CD4-positive, alpha-beta T cell treated with Interleukin-1 beta for 1 hour (primary cell): ENCODE data around the gene ITGA5.

Experiments
- DNase-seq, 2 donors: peaks; one replicate each; pipeline ENCODE4 v3.0.0-alpha.2; 2020 to 2022

Gene ITGA5

GRCh38 chr12:54419088-54419887, at the start of gene ITGA5:
Gene ITGA5, minus strand, starts transcription at chr12:54419266. Its CDS starts 68 bp downstream, at chr12:54419198.
- peak; percentile 47 to 59 for DNase-seq

- DNase-seq, result no peak
These were observed 46.9 kb upstream of the ITGA5 start for GRCh38 chr12:54465857-54466523.

DNA sequence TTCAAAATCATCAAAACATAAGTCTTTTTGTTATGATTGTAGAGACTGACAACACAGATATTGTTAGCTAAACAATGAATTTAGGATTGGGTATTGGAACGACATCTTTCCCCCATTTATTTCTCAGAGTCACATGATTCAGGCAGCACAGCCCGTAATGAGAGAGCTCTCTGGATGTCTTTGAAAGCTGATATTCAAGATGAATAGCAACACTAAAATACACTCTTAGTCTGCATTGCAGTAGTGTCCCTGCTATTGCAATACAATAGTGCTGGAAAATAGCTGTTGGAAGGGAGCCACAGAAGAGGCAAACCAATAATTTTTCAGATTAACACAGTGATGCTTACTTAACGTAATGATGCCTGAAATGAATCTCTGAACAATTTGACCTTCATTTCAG, 44.4 kb upstream of the ITGA5 start:
- no peak for DNase-seq

DNA sequence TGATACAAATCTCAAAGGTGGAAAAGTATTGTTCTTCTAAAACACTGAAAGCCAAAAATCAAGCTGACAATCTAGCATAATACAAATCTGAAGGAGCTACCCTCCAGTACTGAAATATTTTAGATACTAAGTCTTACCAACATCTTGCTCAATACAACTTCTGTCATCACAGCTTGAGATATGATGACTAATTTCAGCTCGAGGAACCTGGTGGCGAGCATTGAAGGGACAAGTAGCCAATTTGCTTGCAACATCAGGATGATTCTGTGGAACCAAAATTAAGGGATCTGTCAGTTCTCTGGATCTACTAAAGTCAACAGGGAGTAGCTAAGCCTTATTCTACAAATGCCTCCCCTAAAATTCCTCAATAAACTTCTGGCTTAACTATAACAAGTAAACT, 44.0 kb upstream of the ITGA5 start:
- DNase-seq, result peak in 1 of 2 donors; percentile 33

GRCh38 chr12:54460317-54460923, 41.4 kb upstream of the ITGA5 start:
- DNase-seq, result no peak

DNA sequence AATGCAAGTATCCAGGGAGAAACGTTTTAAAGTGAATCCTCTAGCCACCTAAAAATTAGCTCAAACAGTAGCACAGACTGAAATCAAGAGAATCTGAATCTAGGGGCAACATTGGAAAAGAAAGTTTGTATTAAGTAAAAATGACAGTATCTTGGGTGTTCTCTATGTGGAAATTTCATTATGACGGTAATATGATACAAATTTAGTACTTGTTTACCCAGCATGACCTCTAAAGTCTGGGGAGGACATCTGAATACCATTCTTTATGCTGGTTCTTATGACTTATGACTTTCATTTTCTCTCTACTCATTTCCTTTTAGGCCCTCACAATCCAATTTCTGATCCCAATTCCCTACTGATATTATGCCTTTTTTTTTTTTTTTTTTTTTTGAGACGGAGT, 40.3 kb upstream of the ITGA5 start:
- no peak for DNase-seq

DNA sequence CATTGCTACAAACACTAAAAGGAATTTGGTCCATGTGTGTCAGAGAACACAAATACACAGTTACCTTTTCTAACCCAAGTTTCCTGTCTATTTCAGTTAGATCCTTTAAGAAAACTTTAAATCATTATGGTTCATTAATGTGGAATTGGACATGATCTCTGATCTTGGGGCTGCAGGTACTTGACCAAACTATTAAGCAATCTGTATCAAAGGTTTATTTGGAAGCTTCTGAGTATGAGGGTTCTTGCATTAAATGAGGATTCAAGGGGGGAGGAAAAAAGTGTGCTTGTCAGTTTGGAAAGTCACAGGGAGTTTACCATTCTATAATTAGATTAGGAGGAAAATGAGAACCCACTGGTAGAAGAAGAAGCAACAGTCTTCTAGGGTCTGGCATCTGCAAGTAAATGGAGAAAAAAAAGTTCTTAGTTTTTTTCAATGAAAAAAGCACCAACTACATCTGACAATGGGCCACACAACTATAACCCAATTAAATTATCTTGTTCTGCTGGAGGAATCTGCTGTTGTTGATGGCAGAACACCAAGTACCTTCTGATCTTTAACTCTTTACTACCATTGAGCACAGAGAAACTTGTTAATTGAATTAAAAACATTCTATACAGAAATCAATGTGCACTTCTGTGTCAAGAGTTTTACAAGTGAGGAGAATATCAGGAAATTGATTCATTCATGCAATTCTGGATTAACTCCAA, 36.8 kb upstream of the ITGA5 start:
- no peak for DNase-seq

DNA sequence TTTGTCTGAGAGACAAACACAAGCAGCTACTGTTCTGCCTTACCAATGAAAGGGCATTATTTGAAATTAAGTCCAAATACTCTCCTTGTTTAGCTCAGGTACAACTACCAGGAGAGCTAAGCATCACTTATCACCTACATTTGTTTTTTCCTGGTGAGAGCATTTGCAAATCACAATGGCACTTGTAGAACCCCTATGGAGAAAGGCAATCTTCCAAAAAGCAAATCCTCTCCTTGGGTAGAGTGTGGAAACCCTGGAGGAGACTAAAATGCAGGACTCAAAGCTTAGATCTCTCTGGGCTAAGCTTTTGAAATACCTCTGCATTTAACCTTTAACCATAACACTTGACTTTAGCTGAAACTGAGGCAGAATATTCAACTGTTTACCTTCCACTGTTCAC, 33.6 kb upstream of the ITGA5 start:
- no peak for DNase-seq

DNA sequence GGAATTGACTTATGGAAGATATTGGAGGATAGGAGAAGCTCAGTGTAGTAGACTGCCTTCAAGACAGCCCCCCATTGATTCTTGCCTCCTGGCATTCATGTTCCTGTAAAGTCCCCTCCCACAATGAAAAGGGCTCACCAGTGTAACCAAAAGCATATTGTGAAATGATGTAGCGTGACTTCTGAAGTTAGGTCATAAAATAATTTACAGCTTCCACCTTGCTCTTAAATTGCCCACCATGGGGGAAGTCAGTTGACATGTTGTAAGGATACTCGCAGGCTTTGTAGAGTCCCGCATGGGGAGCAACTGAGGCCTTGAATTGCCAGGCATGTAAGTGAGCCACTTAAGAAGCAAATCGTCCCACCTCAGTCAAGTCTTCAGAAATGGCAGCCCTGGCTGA, 29.3 kb upstream of the ITGA5 start:
- no peak for DNase-seq

DNA sequence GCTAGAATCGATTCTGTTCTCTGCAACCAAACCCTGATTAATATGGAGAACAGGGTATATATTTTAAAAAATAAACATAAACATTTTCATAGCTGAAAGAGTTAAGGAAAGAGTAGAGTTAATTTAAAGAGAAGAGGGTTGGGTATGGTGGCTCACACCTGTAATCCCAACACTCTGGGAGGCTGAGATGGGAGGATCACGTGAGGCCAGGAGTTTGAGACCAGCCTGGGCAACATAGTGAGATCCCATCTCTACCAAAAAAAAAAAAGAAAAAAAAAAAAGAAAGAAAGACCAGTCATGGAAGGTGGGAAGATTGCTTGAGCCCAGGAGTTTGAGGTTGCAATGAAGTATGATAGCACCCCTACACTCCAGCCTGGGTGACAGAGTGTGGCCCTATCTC, 28.9 kb upstream of the ITGA5 start:
- no peak for DNase-seq

DNA sequence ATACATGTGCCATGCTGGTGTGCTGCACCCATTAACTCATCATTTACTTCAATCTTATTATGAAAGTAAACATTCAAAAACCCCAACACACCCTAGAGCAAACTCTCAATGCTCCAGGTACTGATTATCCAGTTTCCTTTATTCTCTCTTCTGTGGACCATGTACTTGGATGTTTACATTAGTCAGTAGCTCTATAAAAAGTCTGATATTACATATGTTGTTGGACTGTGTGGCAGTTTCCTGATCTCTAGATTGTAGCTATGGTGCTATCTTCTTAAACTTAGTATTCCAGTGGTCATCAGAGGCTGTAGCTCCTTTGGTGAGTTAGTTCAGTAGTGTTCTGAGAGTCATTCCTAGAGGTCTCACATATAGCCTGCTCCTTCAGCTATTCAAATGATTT, 25.1 kb upstream of the ITGA5 start:
- no peak for DNase-seq

DNA sequence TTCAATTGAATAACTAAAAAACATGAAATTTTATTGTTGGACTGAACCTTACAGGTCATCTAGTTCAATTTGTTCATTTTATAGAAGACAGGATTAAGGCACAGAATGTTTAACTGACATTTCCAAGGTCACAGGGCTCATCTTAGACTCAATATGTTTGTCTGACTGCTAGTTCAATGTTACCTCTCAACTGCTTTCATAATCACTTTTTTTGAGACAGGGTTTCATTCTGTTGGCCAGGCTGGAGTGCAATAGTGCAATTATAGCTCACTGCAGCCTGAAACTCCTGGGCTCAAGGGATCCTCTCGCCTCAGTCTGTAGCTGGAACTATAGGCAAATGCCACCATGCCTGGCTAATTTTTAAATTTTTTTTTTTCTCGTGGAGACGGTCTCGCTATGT, 24.4 kb upstream of the ITGA5 start:
- DNase-seq, result no peak

DNA sequence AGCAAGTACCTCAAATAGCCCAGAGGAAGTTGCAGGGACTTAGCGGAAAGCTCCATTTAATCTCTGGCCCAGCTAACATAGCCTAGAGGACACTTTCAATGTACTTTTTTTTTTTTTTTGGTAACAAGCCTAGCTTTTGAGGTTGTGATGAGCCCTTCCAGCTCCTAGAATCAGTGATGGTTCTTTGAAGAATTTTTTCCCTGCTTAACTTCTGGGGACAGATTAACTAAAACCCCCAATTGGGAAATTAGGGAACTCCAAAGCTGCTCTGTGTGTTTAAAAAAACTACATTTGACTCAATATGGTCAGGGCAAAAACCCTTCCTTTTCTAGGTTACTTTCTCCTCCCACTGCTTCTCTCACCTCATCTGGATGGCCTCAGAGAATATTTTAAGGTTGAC, 23.9 kb upstream of the ITGA5 start:
- no peak for DNase-seq

- no peak for DNase-seq
These were observed 23.0 kb upstream of the ITGA5 start for GRCh38 chr12:54442099-54442498.

GRCh38 chr12:54439521-54440255, 20.6 kb upstream of the ITGA5 start:
- DNase-seq, result peak in 1 of 2 donors; percentile 56

GRCh38 chr12:54439096-54439495, 20.0 kb upstream of the ITGA5 start:
- no peak for DNase-seq

GRCh38 chr12:54438517-54438916, 19.5 kb upstream of the ITGA5 start:
- no peak for DNase-seq

DNA sequence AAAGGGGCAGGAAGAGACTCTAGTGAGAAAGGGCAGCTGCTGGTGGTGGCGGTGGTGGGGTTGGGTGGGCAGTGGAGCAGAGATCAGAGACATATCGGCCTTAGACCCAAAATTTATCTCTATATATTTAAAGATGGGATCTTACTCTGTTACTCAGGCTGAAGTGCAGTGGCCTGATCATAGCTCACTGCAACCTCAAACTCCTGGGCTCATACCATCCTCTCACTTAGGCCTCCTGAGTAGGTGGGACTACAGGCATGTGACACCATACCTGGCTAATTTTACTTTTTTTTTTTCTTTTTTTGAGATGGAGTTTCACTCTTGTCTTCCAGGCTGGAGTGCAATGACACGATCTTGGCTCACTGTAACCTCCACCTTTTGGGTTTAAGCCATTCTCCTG, 18.6 kb upstream of the ITGA5 start:
- no peak for DNase-seq

DNA sequence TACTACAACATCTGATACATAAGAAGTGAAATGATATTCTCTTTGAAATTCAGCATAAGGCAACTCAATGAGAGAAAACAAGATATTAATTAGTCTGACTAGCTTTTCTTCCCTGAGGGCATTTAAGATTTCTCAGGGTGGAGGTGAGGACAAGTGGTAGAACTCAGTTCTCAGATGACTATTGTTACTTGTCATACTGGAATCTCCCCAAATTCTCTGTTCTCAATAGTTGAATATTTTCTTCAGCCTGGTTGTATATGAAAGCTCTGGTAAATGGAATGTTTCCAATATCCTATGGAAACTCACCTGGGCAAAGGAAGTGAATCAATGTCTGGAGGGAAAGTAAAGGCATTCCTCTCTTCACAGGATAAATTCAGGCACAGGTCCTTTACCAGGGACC, 18.2 kb upstream of the ITGA5 start:
- DNase-seq, result no peak

DNA sequence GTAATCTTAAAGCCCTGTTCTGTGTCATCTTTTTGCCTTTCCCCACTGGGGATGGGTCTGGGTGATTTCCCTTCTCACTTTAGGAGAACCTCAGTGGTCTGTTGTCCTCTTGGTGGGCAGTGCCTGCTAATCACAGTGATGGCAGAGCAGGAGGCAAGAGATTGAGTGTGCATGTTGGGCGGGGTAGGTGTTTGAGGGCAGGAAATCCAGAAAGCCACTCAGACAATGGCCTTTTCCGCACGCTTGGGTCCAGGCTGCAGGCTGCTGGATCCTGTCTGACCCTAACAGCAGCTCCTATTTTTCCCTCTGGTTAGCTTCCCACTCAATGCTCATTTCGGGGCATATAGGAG, 13.7 kb upstream of the ITGA5 start:
- no peak for DNase-seq

DNA sequence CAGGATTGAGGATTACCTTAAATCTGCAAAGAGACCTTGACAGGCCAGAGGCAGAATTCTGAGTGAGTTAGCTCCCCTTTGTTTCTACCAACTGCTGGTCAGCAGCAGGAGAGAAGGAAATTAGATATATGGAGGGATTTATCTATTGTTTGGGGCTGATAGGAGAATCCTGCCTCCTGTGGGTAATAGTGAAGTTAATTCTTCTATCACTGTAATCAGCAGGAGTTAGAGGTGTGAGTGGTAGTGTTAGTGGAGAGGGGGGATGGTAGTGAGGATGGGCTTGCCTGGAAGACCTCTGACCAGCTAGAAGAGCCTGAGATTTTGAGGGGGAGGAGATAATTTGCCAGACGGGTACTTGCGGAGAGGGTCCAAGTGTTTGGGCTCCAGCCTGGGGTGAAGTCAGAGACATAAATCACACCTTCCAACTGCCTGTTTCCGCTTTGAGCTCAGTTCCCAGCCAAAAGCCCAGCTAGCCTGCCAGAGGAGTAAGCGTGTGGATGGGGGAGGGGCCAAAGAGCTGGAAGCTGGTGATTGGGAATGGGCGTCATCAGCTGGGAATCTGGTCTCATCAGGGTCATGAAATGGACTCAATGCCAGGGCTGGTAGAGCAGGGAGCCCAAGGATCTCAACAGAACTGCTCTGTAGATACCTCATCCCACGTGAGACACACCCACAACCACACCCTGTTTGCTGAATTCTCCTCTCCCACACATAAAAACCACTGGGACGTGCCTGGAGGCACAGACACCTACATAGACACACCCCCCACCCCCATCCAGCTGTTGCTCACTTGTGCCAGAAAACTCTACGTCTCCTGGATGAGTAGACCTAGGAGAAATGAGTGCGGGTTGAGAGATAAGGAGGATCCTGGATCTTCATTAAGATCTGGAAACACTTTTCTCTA, 13.1 kb upstream of the ITGA5 start:
- DNase-seq, result no peak
